Measurements from ENCODE around the gene GYS2.

Gene GYS2

DNA sequence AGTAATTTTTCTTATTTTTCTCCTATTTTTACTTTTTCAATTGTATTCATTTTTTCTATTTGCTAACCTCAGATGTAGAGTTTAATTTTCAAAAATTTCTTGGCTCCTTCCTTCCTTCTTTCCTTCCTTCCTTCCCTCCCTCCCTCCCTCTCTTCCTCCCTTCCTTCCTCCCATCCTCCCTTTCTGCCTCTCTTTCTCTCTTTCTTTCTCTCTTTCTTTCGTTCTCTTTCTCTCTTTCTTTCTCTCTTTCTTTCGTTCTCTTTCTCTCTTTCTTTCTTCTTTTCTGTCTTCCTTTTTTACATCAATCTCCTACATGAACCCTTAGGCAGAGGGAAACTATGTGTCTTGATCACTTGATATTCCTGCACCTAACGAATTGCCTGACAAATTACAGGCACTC lies 12.4 kb upstream of the GYS2 start:
- TF ChIP-seq, protein P1, sequence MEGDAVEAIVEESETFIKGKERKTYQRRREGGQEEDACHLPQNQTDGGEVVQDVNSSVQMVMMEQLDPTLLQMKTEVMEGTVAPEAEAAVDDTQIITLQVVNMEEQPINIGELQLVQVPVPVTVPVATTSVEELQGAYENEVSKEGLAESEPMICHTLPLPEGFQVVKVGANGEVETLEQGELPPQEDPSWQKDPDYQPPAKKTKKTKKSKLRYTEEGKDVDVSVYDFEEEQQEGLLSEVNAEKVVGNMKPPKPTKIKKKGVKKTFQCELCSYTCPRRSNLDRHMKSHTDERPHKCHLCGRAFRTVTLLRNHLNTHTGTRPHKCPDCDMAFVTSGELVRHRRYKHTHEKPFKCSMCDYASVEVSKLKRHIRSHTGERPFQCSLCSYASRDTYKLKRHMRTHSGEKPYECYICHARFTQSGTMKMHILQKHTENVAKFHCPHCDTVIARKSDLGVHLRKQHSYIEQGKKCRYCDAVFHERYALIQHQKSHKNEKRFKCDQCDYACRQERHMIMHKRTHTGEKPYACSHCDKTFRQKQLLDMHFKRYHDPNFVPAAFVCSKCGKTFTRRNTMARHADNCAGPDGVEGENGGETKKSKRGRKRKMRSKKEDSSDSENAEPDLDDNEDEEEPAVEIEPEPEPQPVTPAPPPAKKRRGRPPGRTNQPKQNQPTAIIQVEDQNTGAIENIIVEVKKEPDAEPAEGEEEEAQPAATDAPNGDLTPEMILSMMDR (IDR thresholded peaks at IDR 0.05; ENCODE audit: poor library complexity, severe bottlenecking), result no peak
- Histone ChIP-seq H3K27me3 (ENCODE audit: insufficient read depth, poor library complexity, severe bottlenecking) (no peaks in the 10 kb centered on the region), H3K27ac (ENCODE audit: poor library complexity, severe bottlenecking) (no peak overlapping the region), H3K9me3 (ENCODE audit: severe bottlenecking) (no peaks in the 10 kb centered on the region), H3K4me1 (ENCODE audit: insufficient read depth, poor library complexity, severe bottlenecking) (no peaks in the 10 kb centered on the region), H3K4me3 (ENCODE audit: severe bottlenecking) (no peak overlapping the region), H3K36me3 (ENCODE audit: low read depth) (no peaks in the 10 kb centered on the region)
- ATAC-seq (ENCODE audit: low read depth), result no peak
- DNase-seq (ENCODE audit: low spot score), result no peak

DNA sequence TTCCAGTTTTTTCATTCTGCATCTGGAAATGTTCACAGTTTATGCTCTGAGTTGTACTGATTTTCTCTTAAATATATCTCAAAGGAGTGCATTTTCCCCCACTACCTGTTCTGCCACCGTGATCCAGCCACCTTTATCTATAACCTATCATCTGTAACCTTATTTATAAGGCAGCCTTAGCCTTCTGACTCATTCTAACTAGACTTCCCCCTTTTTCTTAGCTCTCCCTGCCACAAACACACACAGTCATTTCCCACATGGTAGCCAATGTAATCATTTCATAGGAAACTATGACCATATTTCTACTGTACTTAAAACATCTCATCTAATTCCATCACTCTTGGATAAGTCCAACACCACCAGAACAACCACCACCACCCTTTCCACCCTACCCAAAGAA lies 10.8 kb upstream of the GYS2 start:
- no peak overlapping the region for H3K27ac ChIP-seq (ENCODE audit: poor library complexity, severe bottlenecking)
- no peak overlapping the region for H3K4me3 ChIP-seq (ENCODE audit: severe bottlenecking)
- no peaks in the 10 kb centered on the region for H3K36me3 ChIP-seq (ENCODE audit: low read depth)
- no peaks in the 10 kb centered on the region for H3K27me3 ChIP-seq (ENCODE audit: insufficient read depth, poor library complexity, severe bottlenecking)
- TF ChIP-seq, protein P1 (IDR thresholded peaks at IDR 0.05; ENCODE audit: poor library complexity, severe bottlenecking), result no peak
- H3K9me3 ChIP-seq (ENCODE audit: severe bottlenecking), result no peaks in the 10 kb centered on the region
- DNase-seq (ENCODE audit: low spot score) (no peak), ATAC-seq (ENCODE audit: low read depth) (no peak)
- no peaks in the 10 kb centered on the region for H3K4me1 ChIP-seq (ENCODE audit: insufficient read depth, poor library complexity, severe bottlenecking)

DNA sequence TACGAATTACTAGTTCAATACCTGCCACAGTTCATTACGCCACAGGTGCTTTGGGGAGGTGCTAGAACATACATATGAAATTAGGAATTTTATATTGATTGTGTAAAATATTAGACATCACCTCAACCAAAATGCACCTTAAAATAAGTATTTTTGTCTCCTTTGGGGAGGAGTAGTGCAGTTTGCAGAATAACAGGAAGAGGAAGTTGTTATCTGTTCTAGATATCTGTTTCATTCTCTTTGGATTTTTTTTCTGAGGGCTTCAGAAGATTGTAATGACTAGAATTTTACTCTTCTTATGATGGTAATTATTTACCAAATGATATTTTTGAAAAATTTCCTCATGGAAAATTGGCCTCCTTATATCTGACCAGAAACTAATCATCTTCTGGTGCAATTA lies 9.9 kb upstream of the GYS2 start:
- Histone ChIP-seq H3K36me3 (ENCODE audit: low read depth) (no peaks in the 10 kb centered on the region), H3K27ac (ENCODE audit: poor library complexity, severe bottlenecking) (no peak overlapping the region), H3K4me3 (ENCODE audit: severe bottlenecking) (no peak overlapping the region), H3K9me3 (ENCODE audit: severe bottlenecking) (no peaks in the 10 kb centered on the region), H3K4me1 (ENCODE audit: insufficient read depth, poor library complexity, severe bottlenecking) (no peaks in the 10 kb centered on the region), H3K27me3 (ENCODE audit: insufficient read depth, poor library complexity, severe bottlenecking) (no peaks in the 10 kb centered on the region)
- TF ChIP-seq, protein P1 (IDR thresholded peaks at IDR 0.05; ENCODE audit: poor library complexity, severe bottlenecking), result no peak
- DNase-seq (ENCODE audit: low spot score), result no peak
- ATAC-seq (ENCODE audit: low read depth), result no peak

GRCh38 chr12:21613931-21614330 lies 9.3 kb upstream of the GYS2 start:
- no peak for DNase-seq (ENCODE audit: low spot score)
- no peaks in the 10 kb centered on the region for H3K36me3 ChIP-seq (ENCODE audit: low read depth)
- no peak for ATAC-seq (ENCODE audit: low read depth)
- no peak overlapping the region for H3K4me3 ChIP-seq (ENCODE audit: severe bottlenecking)
- H3K27ac ChIP-seq (ENCODE audit: poor library complexity, severe bottlenecking), result no peak overlapping the region
- H3K27me3 ChIP-seq (ENCODE audit: insufficient read depth, poor library complexity, severe bottlenecking), result no peaks in the 10 kb centered on the region
- H3K4me1 ChIP-seq (ENCODE audit: insufficient read depth, poor library complexity, severe bottlenecking), result no peaks in the 10 kb centered on the region
- no peaks in the 10 kb centered on the region for H3K9me3 ChIP-seq (ENCODE audit: severe bottlenecking)
- TF ChIP-seq, protein P1 (IDR thresholded peaks at IDR 0.05; ENCODE audit: poor library complexity, severe bottlenecking), result peak; percentile 18

- H3K36me3 ChIP-seq (ENCODE audit: low read depth), result no peaks in the 10 kb centered on the region
- ATAC-seq (ENCODE audit: low read depth) (no peak), DNase-seq (ENCODE audit: low spot score) (no peak)
- H3K9me3 ChIP-seq (ENCODE audit: severe bottlenecking), result no peaks in the 10 kb centered on the region
- no peak overlapping the region for H3K4me3 ChIP-seq (ENCODE audit: severe bottlenecking)
- no peaks in the 10 kb centered on the region for H3K27me3 ChIP-seq (ENCODE audit: insufficient read depth, poor library complexity, severe bottlenecking)
- TF ChIP-seq, protein P1 (IDR thresholded peaks at IDR 0.05; ENCODE audit: poor library complexity, severe bottlenecking), result no peak
- no peak overlapping the region for H3K27ac ChIP-seq (ENCODE audit: poor library complexity, severe bottlenecking)
- H3K4me1 ChIP-seq (ENCODE audit: insufficient read depth, poor library complexity, severe bottlenecking), result no peaks in the 10 kb centered on the region
Observed at GRCh38 chr12:21608196-21608595, 3.5 kb upstream of the GYS2 start.

All from RWPE2 (cell line).